Psoas muscle (tissue), 8 donors: ENCODE data around the gene CHRD. TPM values are rescaled to one million over a fixed set of nuclear protein-coding genes. Genes with fewer than 3 reads are reported as not detected.

ENCODE experiments used
- ATAC-seq, 4 donors: fragments of 200-7000 bp; cut with Tn5 transposase; one replicate each; pipeline ENCODE4 v1.9.1; 2020; ENCODE audit warnings: moderate library complexity in 3 of 4, mild to moderate bottlenecking in 2 of 4
- DNase-seq, 2 donors: peaks; one replicate each; pipeline ENCODE4 v3.0.0-alpha.2; 2020
- H3K27ac ChIP-seq: fragments of 200-600 bp; one replicate; pipeline ENCODE4 v1.8.0; 2022
- H3K27me3 ChIP-seq, 3 donors: fragments of 200-600 bp in 1 of 3; one replicate each; pipeline versions ENCODE4 v1.6.1 to v1.8.0; 2013 to 2022; ENCODE audit warnings: low read length in 2 of 3, mild to moderate bottlenecking in 2 of 3, moderate library complexity in 1 of 3; ENCODE audit not compliant: insufficient read depth in 3 of 3
- H3K36me3 ChIP-seq, 2 donors: fragments of 200-600 bp in 1 of 2; one replicate each; pipeline versions ENCODE4 v1.6.1 to v1.8.0; 2013 to 2022; ENCODE audit warnings: low read depth in 1 of 2, mild to moderate bottlenecking in 1 of 2, moderate library complexity in 1 of 2; ENCODE audit not compliant: insufficient read depth in 1 of 2
- H3K4me1 ChIP-seq: fragments of 200-600 bp; one replicate; pipeline ENCODE4 v1.8.0; 2022
- H3K4me3 ChIP-seq: fragments of 200-600 bp; one replicate; pipeline ENCODE4 v1.8.0; 2022; ENCODE audit warnings: mild to moderate bottlenecking
- H3K9me3 ChIP-seq: fragments of 200-600 bp; one replicate; pipeline ENCODE4 v1.8.0; 2022
- WGBS, 3 donors: extraction: QIAGEN DNeasy Blood & Tissue Kit; methylation state at CpG; one replicate each; pipeline versions ENCODE4 v1.1.6 to v1.1.7; 2013; 5-methylcytosine and 5-hydroxymethylcytosine counted together
- intact Hi-C, 2 donors: fragments of 100-400 bp; cut with DNase I; formaldehyde crosslinking; loops; one replicate each; pipeline versions ENCODE4 v1.11.0 to v1.14.2; 2022
- polyA plus RNA-seq, 3 donors: library from polyadenylated mRNA; stranded (reverse); fragments of 200-250 nt; gene quantifications; one replicate each; pipeline ENCODE4 v1.2.3, GENCODE V29; 2013
- total RNA-seq, 4 donors: library from RNA; stranded (reverse); fragmentation: NEBNext Ultra II Directional in 2 of 4; extraction: Animal tissue kit (Norgen Biotek cat#: 25700) in 2 of 4; gene quantifications; one replicate each; pipeline versions ENCODE4 v1.2.1 to v1.2.4, GENCODE V29; 2021 to 2023
- TF ChIP-seq, protein P1 (sequence below): fragments of 200-600 bp; IDR thresholded peaks from one replicate; pipeline ENCODE4 v1.8.0; 2022; ENCODE audit warnings: antibody characterized with exemption
- donor health status: healthy with polysubstance abuse.
- donor health status: DM: no; HTN: no; CAD: no; lungs with moderate emphysema.
- donor health status: Bipolar disorder and iron deficiency.
- donor health status: healthy.
- donor health status: DM: yes; HTN: yes; CAD: no.
- donor health status: DM: no; HTN: no; CAD: no.
- donor health status: DM: no; HTN: no; CAD: no.
- donor health status: DM: yes; HTN: yes; CAD: no.

The CHRD gene
- total and polyA plus RNA-seq, 7 donors: 2.5 to 10.5 (median 5.2) TPM

DNA sequence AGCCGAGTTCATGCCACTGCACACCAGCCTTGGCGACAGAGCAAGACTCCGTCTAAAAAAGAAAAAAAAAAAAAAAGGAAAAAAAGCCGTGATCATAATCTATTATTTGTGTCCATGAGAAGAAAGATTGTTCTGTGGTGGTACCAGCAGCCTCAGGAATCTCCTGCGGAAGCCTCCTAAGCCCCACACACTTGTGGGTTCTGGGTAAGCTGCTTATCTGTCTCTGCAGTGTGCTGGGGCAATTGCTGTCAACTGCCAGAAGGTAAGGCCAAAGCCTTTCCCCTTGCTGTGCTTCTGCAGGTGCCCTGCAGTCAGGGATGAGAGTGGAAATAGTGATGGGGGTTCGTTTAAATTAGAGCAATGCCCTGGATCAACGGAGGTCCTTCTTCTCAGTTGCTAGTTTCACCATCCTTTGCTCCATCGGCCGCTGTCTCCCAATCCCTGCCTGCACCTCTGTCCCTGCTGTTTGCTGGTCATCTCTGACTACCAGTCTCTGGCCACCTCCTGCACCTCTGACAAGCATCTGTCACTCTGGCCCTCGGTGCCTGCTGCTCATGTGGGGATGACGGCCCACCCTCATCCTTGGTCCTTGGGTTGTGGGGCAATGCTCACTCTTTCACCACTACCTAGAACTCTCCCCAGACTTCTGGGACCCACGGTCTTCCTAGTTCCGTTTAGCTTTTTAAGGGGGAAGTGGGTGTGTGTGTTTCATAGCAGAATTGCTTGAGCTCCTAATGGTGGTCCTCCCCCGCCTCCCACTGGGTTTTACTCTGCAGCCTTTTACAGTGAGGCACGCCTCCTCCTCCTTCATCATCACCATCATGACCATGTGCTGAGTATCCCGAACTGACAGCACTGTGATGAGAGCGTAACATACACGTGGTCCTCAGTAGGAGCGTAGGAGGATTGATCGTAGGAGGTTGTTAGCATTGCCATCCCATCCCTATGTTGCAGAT lies 25.5 kb downstream of the CHRD start:
- Histone ChIP-seq H3K27ac (no peak overlapping the region), H3K4me1 (no peaks in the 10 kb centered on the region), H3K27me3 (peaks cover 0 to 3% (median 0%) of the 10 kb centered on the region in 3 donors), H3K4me3 (no peak overlapping the region), H3K36me3 (no peaks in the 10 kb centered on the region), H3K9me3 (no peaks in the 10 kb centered on the region)
- TF ChIP-seq, protein P1, sequence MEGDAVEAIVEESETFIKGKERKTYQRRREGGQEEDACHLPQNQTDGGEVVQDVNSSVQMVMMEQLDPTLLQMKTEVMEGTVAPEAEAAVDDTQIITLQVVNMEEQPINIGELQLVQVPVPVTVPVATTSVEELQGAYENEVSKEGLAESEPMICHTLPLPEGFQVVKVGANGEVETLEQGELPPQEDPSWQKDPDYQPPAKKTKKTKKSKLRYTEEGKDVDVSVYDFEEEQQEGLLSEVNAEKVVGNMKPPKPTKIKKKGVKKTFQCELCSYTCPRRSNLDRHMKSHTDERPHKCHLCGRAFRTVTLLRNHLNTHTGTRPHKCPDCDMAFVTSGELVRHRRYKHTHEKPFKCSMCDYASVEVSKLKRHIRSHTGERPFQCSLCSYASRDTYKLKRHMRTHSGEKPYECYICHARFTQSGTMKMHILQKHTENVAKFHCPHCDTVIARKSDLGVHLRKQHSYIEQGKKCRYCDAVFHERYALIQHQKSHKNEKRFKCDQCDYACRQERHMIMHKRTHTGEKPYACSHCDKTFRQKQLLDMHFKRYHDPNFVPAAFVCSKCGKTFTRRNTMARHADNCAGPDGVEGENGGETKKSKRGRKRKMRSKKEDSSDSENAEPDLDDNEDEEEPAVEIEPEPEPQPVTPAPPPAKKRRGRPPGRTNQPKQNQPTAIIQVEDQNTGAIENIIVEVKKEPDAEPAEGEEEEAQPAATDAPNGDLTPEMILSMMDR: no peak
- 78% methylated on average over 20 of the region's 20 CpGs for WGBS, 3 donors
- ATAC-seq: no peak
- intact Hi-C loops: no loop called here
- no peak for DNase-seq

DNA sequence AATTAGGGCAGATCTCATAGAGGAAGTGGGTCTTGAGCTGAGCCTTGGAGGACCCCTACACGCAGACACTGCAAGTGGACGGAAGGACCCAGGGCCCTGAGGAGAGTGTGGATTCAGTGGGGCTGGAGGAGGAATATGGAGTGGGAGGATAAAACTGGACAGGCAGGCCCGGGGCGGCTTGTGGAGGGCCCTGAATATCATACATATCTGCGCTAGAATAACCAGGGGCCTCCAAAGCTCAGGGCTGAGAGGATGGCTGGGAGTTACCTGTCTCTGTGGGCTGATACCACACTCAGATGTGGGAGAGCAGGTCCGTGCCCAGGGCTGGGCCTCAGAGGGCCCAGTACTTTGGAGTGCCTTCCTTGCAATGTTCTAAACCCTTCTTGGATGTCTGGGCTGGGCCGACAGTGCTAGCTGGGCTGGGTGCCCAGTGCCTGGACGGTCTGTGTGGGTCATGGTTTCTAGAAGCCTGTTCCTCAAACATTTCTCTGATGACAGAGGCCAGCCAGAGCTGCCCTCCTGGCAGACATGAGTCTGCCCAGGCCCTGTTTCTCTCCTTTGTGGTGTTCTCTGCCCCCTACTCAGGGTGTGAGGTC lies 29.6 kb downstream of the CHRD start:
- DNase-seq: no peak
- intact Hi-C loops: no loop called here
- WGBS, 3 donors: 79 to 90% (median 81%) methylated on average over 8 of the region's 8 CpGs

DNA sequence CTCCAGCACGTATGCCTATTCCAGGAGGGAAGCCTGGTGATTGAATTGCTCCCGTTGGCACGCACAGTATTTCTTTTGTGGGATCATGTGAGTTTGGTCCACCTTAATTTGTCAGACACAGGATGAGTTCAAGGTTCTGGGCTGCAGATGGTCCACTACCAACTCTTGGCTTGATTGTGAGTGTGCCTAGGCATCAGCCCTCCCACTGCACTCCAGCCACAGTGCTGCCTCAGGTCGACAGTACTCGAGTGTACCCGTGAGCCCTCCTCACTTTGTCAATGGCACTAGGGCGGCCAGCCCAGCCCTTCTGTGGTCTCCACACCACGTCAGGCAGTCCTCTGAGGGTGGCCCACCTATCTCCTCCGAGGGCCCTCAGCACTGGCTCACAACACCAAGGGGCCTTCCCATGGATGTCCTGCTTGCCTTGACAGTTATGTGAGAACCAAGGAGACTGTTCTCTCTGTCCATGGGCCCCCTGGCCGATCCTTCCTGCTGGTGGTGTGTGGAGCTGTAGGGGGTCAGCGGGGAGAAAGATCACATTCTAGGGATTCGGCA lies 30.2 kb downstream of the CHRD start:
- intact Hi-C loops: no loop called here
- ATAC-seq: no peak
- no peaks in the 10 kb centered on the region for H3K4me1 ChIP-seq

More for the DNA sequence above, 29.6 kb downstream of the CHRD start:
- Histone ChIP-seq H3K36me3 (no peaks in the 10 kb centered on the region), H3K4me3 (no peak overlapping the region), H3K27ac (no peak overlapping the region), H3K9me3 (no peaks in the 10 kb centered on the region), H3K27me3 (no peaks in the 10 kb centered on the region), H3K4me1 (no peaks in the 10 kb centered on the region)
- TF ChIP-seq, protein P1: no peak
- no peak for ATAC-seq

DNA sequence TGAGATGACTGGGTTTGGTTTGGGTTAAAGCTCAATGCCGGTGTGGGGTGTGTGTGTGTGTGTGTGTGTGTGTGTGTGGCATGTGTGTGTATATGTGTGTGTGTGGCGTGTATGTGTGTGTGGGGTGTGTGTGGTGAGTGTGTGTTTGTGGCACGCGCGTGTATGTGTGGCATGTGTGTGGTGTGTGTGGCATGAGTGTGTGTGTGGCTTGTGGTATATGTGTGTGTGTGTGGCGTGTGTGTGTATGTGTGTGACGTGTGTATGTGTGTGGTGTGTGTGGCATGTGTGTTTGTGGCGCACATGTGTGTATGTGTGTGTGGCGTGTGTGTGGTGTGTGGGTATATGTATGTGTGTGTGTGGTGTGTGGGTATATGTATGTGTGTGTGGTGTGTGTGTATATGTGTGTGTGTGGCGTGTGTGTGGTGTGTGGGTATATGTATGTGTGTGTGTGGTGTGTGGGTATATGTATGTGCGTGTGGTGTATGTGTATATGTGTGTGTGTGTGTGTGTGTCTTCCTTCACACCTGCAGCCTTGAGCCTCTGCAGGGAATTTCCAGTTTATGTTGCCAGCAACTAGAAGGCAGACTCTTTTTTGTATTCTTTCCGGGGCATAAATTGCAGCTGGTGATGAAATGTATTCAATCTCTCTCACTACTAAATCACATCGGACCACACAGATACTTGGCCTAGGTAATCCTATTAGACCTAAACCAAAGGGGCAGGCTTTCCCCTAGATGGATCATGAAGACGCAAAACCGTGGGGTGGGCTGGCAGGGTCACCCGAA lies 34.8 kb downstream of the CHRD start:
- Histone ChIP-seq H3K4me3 (no peak overlapping the region), H3K4me1 (no peaks in the 10 kb centered on the region), H3K27ac (no peak overlapping the region), H3K27me3 (no peaks in the 10 kb centered on the region), H3K36me3 (no peaks in the 10 kb centered on the region), H3K9me3 (no peaks in the 10 kb centered on the region)
- TF ChIP-seq, protein P1: no peak
- intact Hi-C loops: loop anchor here in 1 of 2 donors (5.0 kb wide), 2 partner anchors 53 to 98 kb away; no protein-coding TSS in a partner anchor
- no peak for DNase-seq
- no peak for ATAC-seq
- WGBS, 3 donors: 74 to 82% (median 79%) methylated on average over 16 of the region's 16 CpGs

More for the DNA sequence above, 30.2 kb downstream of the CHRD start:
- H3K27ac ChIP-seq: no peak overlapping the region
- DNase-seq: no peak
- no peaks in the 10 kb centered on the region for H3K27me3 ChIP-seq
- TF ChIP-seq, protein P1: no peak
- 67 to 82% (median 79%) methylated on average over 12 of the region's 12 CpGs for WGBS, 3 donors
- H3K4me3 ChIP-seq: no peak overlapping the region
- H3K36me3 ChIP-seq: no peaks in the 10 kb centered on the region
- no peaks in the 10 kb centered on the region for H3K9me3 ChIP-seq
